HUES48 (cell line): ENCODE results near the gene OST4.
A peak's percentile ranks its signal among the peaks of the same experiment; 100 is the strongest.
"Not testable (repeated sequence)": the region's sequence is repeated elsewhere in the genome, so short reads cannot be mapped to it uniquely, and the experiment has no call there.

Experiments used
- H3K27ac ChIP-seq: one replicate; pipeline ENCODE4 v1.7.0; 2013; ENCODE audit warnings: low read depth, low read length, inconsistent platforms
- H3K27me3 ChIP-seq: 2 replicates; pipeline ENCODE4 v1.6.1; 2013; ENCODE audit warnings: mild to moderate bottlenecking, low read length; ENCODE audit not compliant: control insufficient read depth, insufficient read depth
- H3K36me3 ChIP-seq: 2 replicates; pipeline ENCODE4 v1.6.1; 2013; ENCODE audit warnings: low read length; ENCODE audit not compliant: control insufficient read depth, insufficient read depth
- H3K4me1 ChIP-seq: 2 replicates; pipeline ENCODE4 v1.6.1; 2013; ENCODE audit warnings: mild to moderate bottlenecking, low read length; ENCODE audit not compliant: control insufficient read depth, insufficient read depth
- H3K4me3 ChIP-seq: 2 replicates; pipeline ENCODE4 v1.5.1; 2013; ENCODE audit warnings: mild to moderate bottlenecking, low read depth, low read length
- H3K9ac ChIP-seq: 2 replicates; pipeline ENCODE4 v1.6.1; 2013; ENCODE audit warnings: mild to moderate bottlenecking, low read depth, low read length, moderate library complexity
- H3K9me3 ChIP-seq: 2 replicates; pipeline ENCODE4 v1.6.1; 2013; ENCODE audit warnings: low read length; ENCODE audit not compliant: control insufficient read depth, insufficient read depth

OST4 gene

GRCh38 chr2:27076323-27076722, 4.9 kb upstream of the OST4 start:
- Histone ChIP-seq H3K4me3 (no peak overlapping the region), H3K36me3 (no peaks in the 10 kb centered on the region), H3K9ac (no peak overlapping the region), H3K27ac (no peak overlapping the region), H3K4me1 (peaks cover 13% of the 10 kb centered on the region), H3K27me3 (no peaks in the 10 kb centered on the region), H3K9me3 (no peaks in the 10 kb centered on the region)

GRCh38 chr2:27075566-27075871, 4.1 kb upstream of the OST4 start:
- not testable (repeated sequence) for H3K27ac ChIP-seq, H3K9me3 ChIP-seq, H3K27me3 ChIP-seq, H3K9ac ChIP-seq, H3K36me3 ChIP-seq, H3K4me3 ChIP-seq
- H3K4me1 ChIP-seq: peaks cover 16% of the 10 kb centered on the region

- Histone ChIP-seq H3K4me3 (no peak overlapping the region), H3K36me3 (peaks cover 6% of the 10 kb centered on the region; the same call in 1 of the 2 replicates), H3K27ac (no peak overlapping the region), H3K9ac (no peak overlapping the region), H3K4me1 (peaks cover 18% of the 10 kb centered on the region), H3K27me3 (no peaks in the 10 kb centered on the region), H3K9me3 (no peaks in the 10 kb centered on the region)
Measured at GRCh38 chr2:27074738-27075565, 3.5 kb upstream of the OST4 start.

GRCh38 chr2:27073782-27074181, 2.3 kb upstream of the OST4 start:
- Histone ChIP-seq H3K27ac (no peak overlapping the region), H3K9me3 (no peaks in the 10 kb centered on the region), H3K4me3 (no peak overlapping the region), H3K4me1 (peaks cover 16% of the 10 kb centered on the region), H3K27me3 (no peaks in the 10 kb centered on the region), H3K36me3 (peaks cover 18% of the 10 kb centered on the region), H3K9ac (no peak overlapping the region)

- Histone ChIP-seq H3K4me1 (peaks cover 11% of the 10 kb centered on the region), H3K9me3 (no peaks in the 10 kb centered on the region), H3K9ac (no peak overlapping the region), H3K27ac (peak overlapping the region; percentile 90), H3K36me3 (peaks cover 27% of the 10 kb centered on the region), H3K27me3 (no peaks in the 10 kb centered on the region), H3K4me3 (peak overlapping the region; percentile 96; the same call in 1 of the 2 replicates)
Measured at GRCh38 chr2:27072920-27073319, 1.5 kb upstream of the OST4 start.

- peaks cover 34% of the 10 kb centered on the region for H3K36me3 ChIP-seq
- H3K9me3 ChIP-seq: no peaks in the 10 kb centered on the region
- peak overlapping the region; percentile 90 for H3K27ac ChIP-seq
- H3K4me1 ChIP-seq: peaks cover 11% of the 10 kb centered on the region
- H3K27me3 ChIP-seq: no peaks in the 10 kb centered on the region
- H3K9ac ChIP-seq: peak overlapping the region; percentile 64
- H3K4me3 ChIP-seq: peak overlapping the region; percentile 96
Measured at GRCh38 chr2:27071990-27072830, 756 bp upstream of the OST4 start.

- H3K36me3 ChIP-seq: peaks cover 41% of the 10 kb centered on the region
- peak overlapping the region; percentile 64 for H3K9ac ChIP-seq
- H3K27me3 ChIP-seq: no peaks in the 10 kb centered on the region
- peaks cover 11% of the 10 kb centered on the region for H3K4me1 ChIP-seq
- H3K27ac ChIP-seq: peak overlapping the region; percentile 69
- peak overlapping the region; percentile 96 for H3K4me3 ChIP-seq
- H3K9me3 ChIP-seq: no peaks in the 10 kb centered on the region
Measured at GRCh38 chr2:27070653-27071276, 689 bp downstream of the OST4 start.

- no peak overlapping the region for H3K9ac ChIP-seq
- no peak overlapping the region for H3K27ac ChIP-seq
- peaks cover 44% of the 10 kb centered on the region for H3K36me3 ChIP-seq
- peaks cover 11% of the 10 kb centered on the region for H3K4me1 ChIP-seq
- H3K27me3 ChIP-seq: no peaks in the 10 kb centered on the region
- H3K9me3 ChIP-seq: no peaks in the 10 kb centered on the region
- peak overlapping the region; percentile 96 for H3K4me3 ChIP-seq
Measured at GRCh38 chr2:27069961-27070618, 1.4 kb downstream of the OST4 start.

GRCh38 chr2:27069436-27069835, 2.0 kb downstream of the OST4 start:
- Histone ChIP-seq H3K27ac (no peak overlapping the region), H3K36me3 (peaks cover 44% of the 10 kb centered on the region), H3K4me1 (peaks cover 11% of the 10 kb centered on the region), H3K9me3 (no peaks in the 10 kb centered on the region), H3K4me3 (no peak overlapping the region), H3K9ac (no peak overlapping the region), H3K27me3 (no peaks in the 10 kb centered on the region)

GRCh38 chr2:27067385-27067784, 4.1 kb downstream of the OST4 start:
- no peak overlapping the region for H3K27ac ChIP-seq
- no peaks in the 10 kb centered on the region for H3K27me3 ChIP-seq
- no peak overlapping the region for H3K4me3 ChIP-seq
- H3K36me3 ChIP-seq: peaks cover 50% of the 10 kb centered on the region
- no peaks in the 10 kb centered on the region for H3K9me3 ChIP-seq
- H3K4me1 ChIP-seq: 0 out of 2 replicates have a peak, but pooled peaks cover 5% of the 10 kb centered on the region
- no peak overlapping the region for H3K9ac ChIP-seq
